Measurements from ENCODE around the gene THOP1. TPM values are rescaled to one million over a fixed set of nuclear protein-coding genes. Genes with fewer than 3 reads are reported as not detected.

Gene THOP1
- total RNA-seq, 1 experiment from 2014 or later = 143 TPM

DNA sequence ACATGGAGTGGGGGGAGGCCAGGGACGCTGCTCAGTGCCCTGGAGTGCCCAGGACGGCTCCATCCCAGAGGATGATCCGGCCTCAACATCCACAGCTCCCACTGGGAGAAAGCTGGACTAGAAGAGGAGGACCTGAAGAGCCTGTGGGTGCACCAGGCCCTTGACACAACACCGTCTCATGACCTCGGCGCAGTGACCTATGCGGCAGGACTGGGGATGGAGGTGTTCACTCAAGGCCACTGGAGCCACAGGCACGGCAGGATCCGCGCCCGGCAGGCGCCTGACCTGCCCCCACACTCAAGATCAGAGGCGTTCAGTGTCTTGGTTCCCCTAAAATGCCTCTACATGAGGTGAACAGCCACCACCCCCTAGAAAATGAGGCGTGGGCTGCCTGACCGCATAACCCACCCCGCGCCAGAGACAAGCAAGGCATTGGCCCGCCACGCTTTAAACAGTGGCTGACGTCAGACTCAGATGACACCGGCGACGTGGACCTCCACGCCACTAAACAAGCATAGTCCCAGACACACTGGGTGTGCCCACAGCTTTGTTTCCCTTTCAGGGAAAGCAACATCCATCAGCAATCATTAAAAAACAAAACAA, 10.2 kb upstream of the THOP1 start:
- CTCF ChIA-PET = no interaction called here
- TF ChIP-seq, protein P1, sequence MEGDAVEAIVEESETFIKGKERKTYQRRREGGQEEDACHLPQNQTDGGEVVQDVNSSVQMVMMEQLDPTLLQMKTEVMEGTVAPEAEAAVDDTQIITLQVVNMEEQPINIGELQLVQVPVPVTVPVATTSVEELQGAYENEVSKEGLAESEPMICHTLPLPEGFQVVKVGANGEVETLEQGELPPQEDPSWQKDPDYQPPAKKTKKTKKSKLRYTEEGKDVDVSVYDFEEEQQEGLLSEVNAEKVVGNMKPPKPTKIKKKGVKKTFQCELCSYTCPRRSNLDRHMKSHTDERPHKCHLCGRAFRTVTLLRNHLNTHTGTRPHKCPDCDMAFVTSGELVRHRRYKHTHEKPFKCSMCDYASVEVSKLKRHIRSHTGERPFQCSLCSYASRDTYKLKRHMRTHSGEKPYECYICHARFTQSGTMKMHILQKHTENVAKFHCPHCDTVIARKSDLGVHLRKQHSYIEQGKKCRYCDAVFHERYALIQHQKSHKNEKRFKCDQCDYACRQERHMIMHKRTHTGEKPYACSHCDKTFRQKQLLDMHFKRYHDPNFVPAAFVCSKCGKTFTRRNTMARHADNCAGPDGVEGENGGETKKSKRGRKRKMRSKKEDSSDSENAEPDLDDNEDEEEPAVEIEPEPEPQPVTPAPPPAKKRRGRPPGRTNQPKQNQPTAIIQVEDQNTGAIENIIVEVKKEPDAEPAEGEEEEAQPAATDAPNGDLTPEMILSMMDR (IDR thresholded peaks at IDR 0.05) = no peak

GRCh38 chr19:2775556-2776430, 9.5 kb upstream of the THOP1 start:
- no peaks in the 10 kb centered on the region; the same call in 1 of the 2 replicates for H3K4me1 ChIP-seq (ENCODE audit: control insufficient read depth, insufficient read depth, low read length)
- DNase-seq (ENCODE audit: low read depth, low spot score) (no peak), ATAC-seq (0 out of 2 replicates have a peak, but pooled peaks have one; percentile 46)
- CTCF ChIA-PET = no interaction called here
- POLR2A ChIA-PET = no interaction called here
- no peaks in the 10 kb centered on the region for H3K36me3 ChIP-seq (ENCODE audit: control insufficient read depth, insufficient read depth, low read length)
- intact Hi-C loops (cut with micrococcal nuclease; ENCODE audit: unreplicated experiment) = no loop called here
- no peak overlapping the region for H3K27ac ChIP-seq (ENCODE audit: low read length)
- in situ Hi-C loops (cut with HindIII; ENCODE audit: low pct_unique_long_range_greater_than_20kb, low sequenced_read_pairs) = no loop called here
- no peaks in the 10 kb centered on the region for H3K9me3 ChIP-seq (ENCODE audit: control insufficient read depth, insufficient read depth, low read depth, low read length)
- TF ChIP-seq TCF7L2 (IDR thresholded peaks at IDR 0.05; ENCODE audit: low read depth, low read length) (no peak), POLR2AphosphoS5 (IDR thresholded peaks at IDR 0.05; ENCODE audit: low read depth, low read length) (no peak), SIN3A (IDR thresholded peaks at IDR 0.05; ENCODE audit: borderline replicate concordance, insufficient read depth, low read depth, low read length) (no peak)
- TF ChIP-seq, protein P1 (IDR thresholded peaks at IDR 0.05) = no peak
- TF ChIP-seq, protein P2, sequence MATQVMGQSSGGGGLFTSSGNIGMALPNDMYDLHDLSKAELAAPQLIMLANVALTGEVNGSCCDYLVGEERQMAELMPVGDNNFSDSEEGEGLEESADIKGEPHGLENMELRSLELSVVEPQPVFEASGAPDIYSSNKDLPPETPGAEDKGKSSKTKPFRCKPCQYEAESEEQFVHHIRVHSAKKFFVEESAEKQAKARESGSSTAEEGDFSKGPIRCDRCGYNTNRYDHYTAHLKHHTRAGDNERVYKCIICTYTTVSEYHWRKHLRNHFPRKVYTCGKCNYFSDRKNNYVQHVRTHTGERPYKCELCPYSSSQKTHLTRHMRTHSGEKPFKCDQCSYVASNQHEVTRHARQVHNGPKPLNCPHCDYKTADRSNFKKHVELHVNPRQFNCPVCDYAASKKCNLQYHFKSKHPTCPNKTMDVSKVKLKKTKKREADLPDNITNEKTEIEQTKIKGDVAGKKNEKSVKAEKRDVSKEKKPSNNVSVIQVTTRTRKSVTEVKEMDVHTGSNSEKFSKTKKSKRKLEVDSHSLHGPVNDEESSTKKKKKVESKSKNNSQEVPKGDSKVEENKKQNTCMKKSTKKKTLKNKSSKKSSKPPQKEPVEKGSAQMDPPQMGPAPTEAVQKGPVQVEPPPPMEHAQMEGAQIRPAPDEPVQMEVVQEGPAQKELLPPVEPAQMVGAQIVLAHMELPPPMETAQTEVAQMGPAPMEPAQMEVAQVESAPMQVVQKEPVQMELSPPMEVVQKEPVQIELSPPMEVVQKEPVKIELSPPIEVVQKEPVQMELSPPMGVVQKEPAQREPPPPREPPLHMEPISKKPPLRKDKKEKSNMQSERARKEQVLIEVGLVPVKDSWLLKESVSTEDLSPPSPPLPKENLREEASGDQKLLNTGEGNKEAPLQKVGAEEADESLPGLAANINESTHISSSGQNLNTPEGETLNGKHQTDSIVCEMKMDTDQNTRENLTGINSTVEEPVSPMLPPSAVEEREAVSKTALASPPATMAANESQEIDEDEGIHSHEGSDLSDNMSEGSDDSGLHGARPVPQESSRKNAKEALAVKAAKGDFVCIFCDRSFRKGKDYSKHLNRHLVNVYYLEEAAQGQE (IDR thresholded peaks at IDR 0.05; ENCODE audit: insufficient read depth in 1 of 2, low read depth in 2 of 2, low read length in 1 of 2) = no peak
- H3K27me3 ChIP-seq (ENCODE audit: control insufficient read depth, insufficient read depth, low read length) = no peaks in the 10 kb centered on the region
- no TSS peak for BruUV-seq (replicated peaks)
- H3K4me3 ChIP-seq (ENCODE audit: low read depth in 2 of 2, low read length in 2 of 2) = no peak overlapping the region

More for the DNA sequence above, 10.2 kb upstream of the THOP1 start:
- BruUV-seq (replicated peaks) = no TSS peak
- in situ Hi-C loops (cut with HindIII; ENCODE audit: low pct_unique_long_range_greater_than_20kb, low sequenced_read_pairs) (no loop called here), intact Hi-C loops (cut with micrococcal nuclease; ENCODE audit: unreplicated experiment) (no loop called here)
- ATAC-seq (no peak), DNase-seq (ENCODE audit: low read depth, low spot score) (no peak)
- POLR2A ChIA-PET = no interaction called here
- Histone ChIP-seq H3K4me1 (ENCODE audit: control insufficient read depth, insufficient read depth, low read length) (no peaks in the 10 kb centered on the region), H3K4me3 (ENCODE audit: low read depth in 2 of 2, low read length in 2 of 2) (no peak overlapping the region), H3K27me3 (ENCODE audit: control insufficient read depth, insufficient read depth, low read length) (no peaks in the 10 kb centered on the region), H3K36me3 (ENCODE audit: control insufficient read depth, insufficient read depth, low read length) (no peaks in the 10 kb centered on the region), H3K27ac (ENCODE audit: low read length) (no peak overlapping the region), H3K9me3 (ENCODE audit: control insufficient read depth, insufficient read depth, low read depth, low read length) (no peaks in the 10 kb centered on the region)

Measured in Panc1 (cell line).